HG03103 (cell line): ENCODE results near the gene OSTM1.
"Not testable (repeated sequence)": the region's sequence is repeated elsewhere in the genome, so short reads cannot be mapped to it uniquely, and the experiment has no call there.

Experiments used
- ATAC-seq: cut with Tn5 transposase; IDR thresholded peaks from one replicate; pipeline ENCODE4 v1.9.1; 2021; ENCODE audit warnings: low read depth; ENCODE audit not compliant: unreplicated experiment

The OSTM1 gene

DNA sequence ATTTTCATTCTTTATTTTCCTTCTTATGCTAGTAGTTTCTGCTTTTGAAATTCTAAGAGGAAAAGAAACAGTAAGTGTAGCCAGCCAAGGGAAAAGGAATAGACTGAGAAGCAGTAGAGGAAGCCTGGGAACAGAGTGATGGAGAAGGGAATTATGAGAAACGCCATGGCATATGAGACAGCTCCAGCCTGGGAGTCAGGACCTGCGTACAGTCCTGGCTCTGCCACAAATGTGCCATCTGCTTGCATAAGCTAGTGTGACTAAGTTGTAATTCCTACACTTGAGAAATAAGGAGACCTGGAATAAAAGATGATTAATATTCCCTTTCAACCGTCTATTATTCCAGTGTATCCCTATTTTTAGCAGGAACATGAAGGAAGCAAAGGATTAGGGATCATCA lies 47.5 kb downstream of the OSTM1 start:
- ATAC-seq: no peak

GRCh38 chr6:108024427-108025073 lies 50.0 kb downstream of the OSTM1 start:
- no peak for ATAC-seq

DNA sequence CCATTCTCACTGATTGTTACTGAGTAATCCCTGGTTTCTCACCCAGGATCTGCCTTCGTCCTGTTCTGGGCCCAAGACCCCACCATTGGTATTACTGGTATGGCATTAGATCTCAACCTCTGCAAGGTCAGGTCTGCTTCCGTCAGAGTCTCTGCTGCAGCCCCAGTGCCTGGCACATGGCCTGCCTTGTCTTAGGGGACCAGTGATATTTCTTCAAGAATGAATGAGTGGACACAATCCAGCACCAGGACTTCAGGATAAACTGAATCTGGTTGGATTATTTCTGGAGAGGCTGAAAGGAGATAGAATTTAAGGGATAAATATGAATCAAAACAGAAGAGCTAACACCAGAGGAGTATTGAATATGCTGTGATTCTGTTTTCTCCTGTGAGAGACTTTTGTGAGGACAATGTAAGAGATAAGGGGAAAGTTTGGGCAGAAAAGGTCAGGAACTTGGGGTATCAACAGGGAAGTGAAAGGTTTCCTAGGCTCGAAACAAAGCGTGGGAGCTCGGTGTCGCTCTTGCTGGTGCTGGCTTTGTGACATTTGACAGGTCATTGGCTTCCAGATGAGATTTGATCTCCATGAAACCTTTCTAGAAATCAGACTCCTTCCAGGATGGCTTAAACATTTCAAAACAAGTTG lies 53.9 kb downstream of the OSTM1 start:
- ATAC-seq: no peak

GRCh38 chr6:108016283-108016682 lies 58.3 kb downstream of the OSTM1 start:
- not testable (repeated sequence) for ATAC-seq

GRCh38 chr6:108013787-108014439 lies 60.6 kb downstream of the OSTM1 start:
- ATAC-seq: no peak

- no peak for ATAC-seq
Observed at GRCh38 chr6:108009894-108010293, 64.6 kb downstream of the OSTM1 start.

DNA sequence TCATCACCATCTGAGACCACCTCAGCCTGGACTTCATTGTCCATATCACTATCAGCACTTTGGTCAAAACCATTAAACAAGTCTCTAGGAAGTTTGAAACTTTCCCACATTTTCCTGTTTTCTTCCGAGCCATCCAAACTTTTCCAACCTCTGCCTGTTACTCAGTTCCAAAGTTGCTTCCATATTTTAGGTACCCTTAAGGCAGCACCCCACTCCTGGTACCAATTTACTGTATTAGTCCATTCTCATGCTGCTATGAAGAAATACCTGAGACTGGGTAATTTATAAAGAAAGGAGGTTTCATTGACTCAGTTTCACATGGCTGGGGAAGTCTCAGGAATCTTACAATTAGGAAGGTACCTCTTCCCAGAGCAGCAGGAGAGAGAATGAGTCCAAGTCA lies 65.3 kb downstream of the OSTM1 start:
- ATAC-seq: not testable (repeated sequence)

DNA sequence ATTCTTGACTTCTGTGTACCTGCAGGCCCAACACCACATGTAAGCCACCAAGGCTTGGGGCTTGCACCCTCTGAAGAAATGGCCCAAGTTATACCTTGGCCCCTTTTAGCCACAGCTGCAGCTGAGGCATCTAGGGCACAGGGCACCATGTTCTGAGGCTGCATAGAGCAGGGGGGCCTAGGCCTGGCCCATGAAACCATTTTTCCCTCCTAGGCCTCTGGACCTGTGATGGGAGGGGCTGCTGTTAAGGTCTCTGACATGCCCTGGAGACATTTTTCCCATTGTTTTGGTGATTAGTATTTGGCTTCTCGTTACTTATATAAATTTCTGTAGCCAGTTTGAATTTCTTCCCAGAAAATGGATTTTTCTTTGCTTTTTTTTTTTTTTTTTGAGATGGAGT lies 66.2 kb downstream of the OSTM1 start:
- no peak for ATAC-seq

DNA sequence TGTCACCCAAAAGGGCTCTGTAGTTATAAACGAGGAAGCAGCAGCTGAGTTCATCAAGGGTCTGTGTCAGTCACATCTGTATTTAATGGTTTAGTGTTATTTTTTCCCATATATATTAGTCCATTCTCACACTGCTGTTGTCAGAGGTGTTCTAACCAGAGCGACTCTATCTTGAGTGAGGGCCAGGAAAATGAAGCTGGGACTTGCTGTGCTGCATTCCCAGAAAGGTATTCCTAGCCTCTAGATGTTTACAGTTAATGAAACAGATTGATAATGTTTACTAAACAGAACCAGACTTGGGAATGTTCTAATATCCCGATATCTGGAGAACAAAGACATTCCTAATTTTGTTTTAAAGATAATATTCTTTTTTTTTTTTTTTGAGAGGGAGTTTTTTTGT lies 68.6 kb downstream of the OSTM1 start:
- ATAC-seq: no peak

DNA sequence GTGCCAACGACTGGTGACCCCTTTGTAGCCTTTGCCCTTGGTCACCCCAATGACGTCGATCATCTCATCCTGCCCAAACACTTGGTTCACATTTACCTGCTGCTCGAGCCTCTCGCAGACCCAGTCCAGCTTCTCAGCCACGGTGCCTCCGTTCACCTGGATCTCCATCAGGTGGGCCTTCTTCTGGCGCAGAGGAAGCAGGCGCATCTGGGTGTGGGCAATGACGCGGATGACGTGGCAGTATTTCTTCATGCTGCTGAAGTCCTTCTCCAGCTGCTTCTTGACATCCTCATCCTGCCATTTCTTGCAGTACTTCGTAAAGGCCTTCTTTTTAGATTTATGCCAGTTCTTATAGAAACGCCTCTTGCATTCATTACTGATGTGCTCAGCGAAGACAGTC lies 69.7 kb downstream of the OSTM1 start:
- ATAC-seq: no peak

GRCh38 chr6:108002365-108003221 lies 71.9 kb downstream of the OSTM1 start:
- no peak for ATAC-seq

DNA sequence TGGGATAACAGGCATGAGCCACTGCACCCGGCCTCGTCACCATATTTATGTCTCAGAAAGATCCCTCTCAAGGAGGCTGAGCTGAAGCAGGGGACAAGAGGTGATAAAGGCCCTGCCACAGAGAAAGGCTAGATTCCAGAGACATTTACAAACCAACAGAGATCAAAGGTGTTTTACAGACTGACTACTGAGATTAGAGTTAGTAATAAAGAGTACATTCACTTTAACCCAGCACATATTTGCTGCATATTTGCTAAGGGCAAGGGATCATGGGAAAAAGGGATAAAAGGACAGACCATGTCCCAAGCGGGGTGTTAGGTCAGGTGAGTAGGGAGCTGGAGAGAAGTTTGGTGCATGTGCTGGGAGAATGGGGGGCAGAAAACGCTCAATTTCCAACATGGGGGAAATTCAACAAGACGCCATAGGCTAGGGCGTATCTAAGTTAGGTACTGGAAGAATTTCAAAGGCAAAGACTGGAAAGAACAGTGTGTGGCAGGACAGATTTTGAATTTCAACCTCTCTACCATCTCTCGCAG lies 72.8 kb downstream of the OSTM1 start:
- no peak for ATAC-seq

DNA sequence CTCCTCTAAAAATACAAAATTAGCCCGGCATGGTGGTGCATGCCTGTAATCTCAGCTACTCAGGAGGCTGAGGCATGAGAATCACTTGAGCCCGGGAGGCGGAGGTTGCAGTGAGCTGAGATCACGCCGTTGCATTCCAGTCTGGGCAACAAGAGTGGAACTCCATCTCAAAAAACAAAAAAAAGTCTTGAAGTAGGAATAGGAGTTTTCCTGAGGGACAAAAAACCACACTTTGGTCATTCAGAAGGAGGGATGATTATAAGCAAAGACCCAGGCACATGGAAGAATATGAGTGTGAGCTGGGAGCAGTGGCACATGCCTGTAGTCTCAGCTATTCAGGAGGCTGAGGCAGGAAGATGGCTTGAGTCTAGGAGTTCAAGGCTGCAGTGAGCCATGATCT lies 74.3 kb downstream of the OSTM1 start:
- not testable (repeated sequence) for ATAC-seq

DNA sequence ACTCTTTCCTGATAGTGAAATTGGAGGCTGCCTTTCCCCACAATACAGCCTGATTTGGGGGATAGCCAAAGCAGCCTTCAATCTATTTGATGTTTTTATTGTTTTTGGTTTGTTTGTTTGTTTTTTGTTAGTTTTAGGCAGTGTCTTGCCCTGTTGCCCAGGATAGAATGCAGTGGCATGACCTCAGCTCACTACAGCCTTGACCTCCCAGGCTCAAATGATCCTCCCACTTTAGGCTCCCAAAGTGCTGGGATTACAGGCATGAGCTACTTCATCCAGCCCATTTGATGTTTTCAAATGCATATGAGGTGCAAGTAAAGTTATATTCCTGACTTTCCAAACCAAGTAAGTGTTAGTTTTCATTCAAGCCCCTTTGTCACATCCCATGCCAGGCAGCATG lies 75.2 kb downstream of the OSTM1 start:
- no peak for ATAC-seq

DNA sequence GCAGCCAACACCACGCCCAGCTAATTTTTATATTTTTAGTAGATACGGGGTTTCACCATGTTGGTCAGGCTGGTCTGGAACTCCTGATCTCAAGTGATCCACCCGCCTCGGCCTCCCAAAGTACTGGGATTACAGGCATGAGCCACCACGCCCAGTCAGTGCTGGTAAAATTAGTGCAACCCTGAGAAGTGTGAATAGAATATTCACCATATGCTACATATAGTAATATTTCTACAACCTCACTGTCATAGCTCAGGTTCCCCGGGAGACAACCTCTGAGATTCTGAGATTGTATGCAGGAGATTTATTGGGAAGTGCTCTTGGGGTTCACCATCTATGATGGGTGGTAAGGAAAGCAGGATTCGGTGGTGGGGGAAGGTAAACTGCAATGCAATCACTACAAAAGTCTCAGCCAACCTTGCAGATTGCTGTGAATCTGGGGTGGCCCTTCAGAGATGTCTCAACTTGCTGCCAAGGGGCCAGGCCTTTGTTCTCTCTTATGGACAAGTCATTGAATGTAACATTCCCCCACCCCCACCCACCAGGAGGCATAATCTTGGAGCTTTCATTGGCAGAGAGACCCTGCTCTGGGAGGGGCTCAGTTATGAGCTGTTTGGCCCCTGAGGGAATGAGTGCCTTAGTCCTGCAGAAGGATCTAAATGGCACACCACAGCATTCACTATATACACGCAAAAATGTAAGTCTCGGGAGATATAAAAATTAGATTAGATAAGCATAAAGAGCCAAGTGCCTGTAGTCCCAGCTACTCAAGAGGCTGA lies 82.6 kb downstream of the OSTM1 start:
- ATAC-seq: no peak
